ENCODE results near the gene RPUSD1.

RPUSD1 gene

GRCh38 chr16:761625-762513 is 26.3 kb downstream of the RPUSD1 start:
- Histone ChIP-seq H3K4me1 (ENCODE audit: insufficient read depth, low read length, severe bottlenecking) (no peaks in the 10 kb centered on the region), H3K36me3 (ENCODE audit: insufficient read depth, low read length) (no peaks in the 10 kb centered on the region), H3K27me3 (ENCODE audit: insufficient read depth, low read length) (no peaks in the 10 kb centered on the region), H3K9me2 (ENCODE audit: low read depth, low read length) (no peaks in the 10 kb centered on the region), H3K9ac (ENCODE audit: low read length) (no peak overlapping the region), H3K4me3 (ENCODE audit: low read depth, low read length, poor library complexity, severe bottlenecking) (no peak overlapping the region), H3K4me2 (ENCODE audit: low read length) (no peak overlapping the region), H3K27ac (ENCODE audit: low read depth, low read length, poor library complexity, severe bottlenecking) (no peak overlapping the region), H2AFZ (ENCODE audit: low read length) (no peak overlapping the region), H3F3A (ENCODE audit: insufficient read depth, low read length) (no peaks in the 10 kb centered on the region), H4K20me1 (ENCODE audit: insufficient read depth, low read length) (no peaks in the 10 kb centered on the region), H3K9me3 (ENCODE audit: low read length) (no peaks in the 10 kb centered on the region), H3K79me2 (ENCODE audit: insufficient read depth, low read length) (no peaks in the 10 kb centered on the region)
- TF ChIP-seq CTCF (IDR thresholded peaks at IDR 0.05; ENCODE audit: low read length) (no peak), EZH2 (IDR thresholded peaks at IDR 0.05; ENCODE audit: borderline replicate concordance, low read length) (no peak)

DNA sequence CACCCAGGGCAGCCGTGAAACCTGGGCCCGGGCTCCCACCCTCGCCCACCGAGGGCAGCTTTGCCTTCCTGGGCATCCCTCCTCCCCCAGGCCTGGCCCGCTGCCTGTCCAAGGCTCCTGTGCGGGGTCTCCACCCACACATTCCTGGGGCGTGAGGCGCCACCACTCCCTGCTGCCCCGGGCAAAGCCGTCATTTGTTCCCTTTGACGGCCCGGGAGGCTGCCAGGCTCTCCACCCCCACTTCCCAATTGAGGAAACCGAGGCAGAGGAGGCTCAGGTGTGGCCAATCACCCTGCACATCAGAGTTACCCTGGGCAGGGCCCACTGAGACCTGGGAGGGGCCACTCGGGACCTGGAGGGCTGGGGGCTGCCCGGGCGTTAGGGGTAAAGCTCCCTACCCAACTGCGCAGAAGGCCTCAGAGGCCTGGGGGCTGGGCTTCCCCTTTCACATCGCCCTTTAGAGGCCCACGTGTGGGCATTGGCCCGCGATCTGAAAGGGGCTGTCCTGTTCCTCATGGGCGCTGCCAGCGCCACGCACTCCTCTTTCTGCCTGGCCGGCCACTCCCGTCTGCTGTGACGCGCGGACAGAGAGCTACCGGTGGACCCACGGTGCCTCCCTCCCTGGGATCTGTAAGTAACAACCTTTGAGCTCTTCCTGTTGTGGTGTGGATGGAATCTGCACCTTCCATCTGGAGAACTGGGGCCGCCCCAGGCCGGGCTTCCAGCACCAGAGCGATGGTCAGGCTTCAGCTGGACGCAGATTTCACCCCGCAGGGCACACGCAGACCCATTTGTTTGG is 27.4 kb downstream of the RPUSD1 start, which contains the start of gene MSLN:
TSS of gene MSLN (plus strand) at position 190 of the 799 bp plus-strand sequence. CDS start 1,947 bp downstream, outside the sequence.
- H2AFZ ChIP-seq (ENCODE audit: low read length) = no peak within 1 kb of the TSS
- H3K79me2 ChIP-seq (ENCODE audit: insufficient read depth, low read length) = no peaks in the 10 kb centered on the region
- H3F3A ChIP-seq (ENCODE audit: insufficient read depth, low read length) = no peaks in the 10 kb centered on the region
- no peaks in the 10 kb centered on the region for H3K9me2 ChIP-seq (ENCODE audit: low read depth, low read length)
- H3K4me3 ChIP-seq (ENCODE audit: low read depth, low read length, poor library complexity, severe bottlenecking) = no peak within 1 kb of the TSS
- no peak for TF ChIP-seq EZH2 (IDR thresholded peaks at IDR 0.05; ENCODE audit: borderline replicate concordance, low read length)
- TF ChIP-seq CTCF (IDR thresholded peaks at IDR 0.05; ENCODE audit: low read length) = no peak
- no peaks in the 10 kb centered on the region; the same call in 1 of the 2 replicates for H3K36me3 ChIP-seq (ENCODE audit: insufficient read depth, low read length)
- no peak within 1 kb of the TSS for H3K9ac ChIP-seq (ENCODE audit: low read length)
- no peaks in the 10 kb centered on the region for H3K9me3 ChIP-seq (ENCODE audit: low read length)
- no peaks in the 10 kb centered on the region for H3K4me1 ChIP-seq (ENCODE audit: insufficient read depth, low read length, severe bottlenecking)
- H3K27ac ChIP-seq (ENCODE audit: low read depth, low read length, poor library complexity, severe bottlenecking) = no peak within 1 kb of the TSS
- H4K20me1 ChIP-seq (ENCODE audit: insufficient read depth, low read length) = no peaks in the 10 kb centered on the region
- H3K4me2 ChIP-seq (ENCODE audit: low read length) = no peak within 1 kb of the TSS
- peaks cover 6% of the 10 kb centered on the region; the same call in 1 of the 2 replicates for H3K27me3 ChIP-seq (ENCODE audit: insufficient read depth, low read length)

DNA sequence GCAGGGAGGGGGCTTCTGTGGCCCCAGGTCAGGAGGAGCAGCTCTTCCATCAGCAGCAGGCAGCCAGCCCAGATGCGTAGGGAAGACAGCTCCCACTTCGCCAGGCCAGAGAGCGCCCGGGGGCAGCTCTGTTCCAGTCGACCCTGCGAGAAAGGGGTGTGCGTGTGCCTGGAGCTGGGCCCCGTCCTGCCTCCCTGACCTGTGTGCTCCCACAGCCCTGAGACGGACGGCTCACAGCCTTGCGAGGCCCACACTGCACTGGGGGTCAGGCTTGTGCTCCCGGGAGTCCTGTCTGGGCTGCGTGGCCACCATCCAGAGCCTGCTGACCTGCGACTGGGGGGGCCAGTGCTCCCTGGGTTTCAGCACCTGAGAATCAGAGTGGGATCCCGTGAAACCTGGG is 28.1 kb downstream of the RPUSD1 start:
- Histone ChIP-seq H3K4me3 (ENCODE audit: low read depth, low read length, poor library complexity, severe bottlenecking) (no peak overlapping the region), H4K20me1 (ENCODE audit: insufficient read depth, low read length) (no peaks in the 10 kb centered on the region), H3K27ac (ENCODE audit: low read depth, low read length, poor library complexity, severe bottlenecking) (no peak overlapping the region), H3K79me2 (ENCODE audit: insufficient read depth, low read length) (no peaks in the 10 kb centered on the region), H3K9me3 (ENCODE audit: low read length) (no peaks in the 10 kb centered on the region), H3F3A (ENCODE audit: insufficient read depth, low read length) (no peaks in the 10 kb centered on the region), H3K36me3 (ENCODE audit: insufficient read depth, low read length) (no peaks in the 10 kb centered on the region; the same call in 1 of the 2 replicates), H3K4me1 (ENCODE audit: insufficient read depth, low read length, severe bottlenecking) (no peaks in the 10 kb centered on the region), H3K4me2 (ENCODE audit: low read length) (no peak overlapping the region), H3K9me2 (ENCODE audit: low read depth, low read length) (no peaks in the 10 kb centered on the region), H2AFZ (ENCODE audit: low read length) (no peak overlapping the region), H3K9ac (ENCODE audit: low read length) (no peak overlapping the region), H3K27me3 (ENCODE audit: insufficient read depth, low read length) (peaks cover 6% of the 10 kb centered on the region; the same call in 1 of the 2 replicates)
- TF ChIP-seq CTCF (IDR thresholded peaks at IDR 0.05; ENCODE audit: low read length) (no peak), EZH2 (IDR thresholded peaks at IDR 0.05; ENCODE audit: borderline replicate concordance, low read length) (no peak)

Data from OCI-LY1 (cell line).